ENCODE data around the gene GRM4. TPM values are rescaled to one million over a fixed set of nuclear protein-coding genes. Genes with fewer than 3 reads are reported as not detected.

The GRM4 gene
- total RNA-seq, 1 experiment from 2014 or later: 0.41 TPM

DNA sequence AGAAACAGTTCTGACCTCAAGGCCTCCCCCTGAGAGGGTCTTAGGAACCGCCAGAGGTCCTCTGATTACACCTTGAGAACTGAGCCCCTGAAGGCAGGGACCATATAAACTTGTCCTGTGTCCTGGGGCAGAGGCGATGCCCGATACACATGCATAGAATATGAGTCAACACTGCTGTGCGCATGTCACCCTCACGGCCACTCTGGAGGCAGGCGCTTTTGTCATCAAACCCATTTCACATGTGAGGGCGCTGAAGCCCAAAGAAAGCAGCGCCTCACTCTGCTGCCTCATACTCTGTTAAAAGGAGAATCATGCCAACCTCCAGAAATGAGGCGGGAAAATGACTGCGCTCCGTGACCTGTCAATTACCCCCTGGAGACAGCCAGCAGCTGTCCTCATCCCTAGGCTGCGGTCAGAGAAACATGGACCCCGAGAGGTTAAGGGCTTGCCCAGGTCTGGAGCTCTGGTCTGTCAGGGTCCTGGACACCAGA lies 158.3 kb downstream of the GRM4 start:
- intact Hi-C loops (cut with micrococcal nuclease; ENCODE audit: unreplicated experiment): no loop called here
- Histone ChIP-seq H3K4me3 (ENCODE audit: low read depth, low read length, poor library complexity, severe bottlenecking) (no peak overlapping the region), H3K36me3 (ENCODE audit: insufficient read depth, low read length, poor library complexity, severe bottlenecking) (no peaks in the 10 kb centered on the region), H3K27me3 (replicated peaks; ENCODE audit: insufficient read depth, low read depth, low read length, poor library complexity) (no peaks in the 10 kb centered on the region), H3K9me3 (ENCODE audit: low read depth, low read length, poor library complexity, severe bottlenecking) (no peaks in the 10 kb centered on the region), H3K4me1 (ENCODE audit: insufficient read depth, low read length, poor library complexity, severe bottlenecking) (no peaks in the 10 kb centered on the region), H3K27ac (ENCODE audit: low read depth, low read length, poor library complexity, severe bottlenecking) (no peak overlapping the region)
- no peak for TF ChIP-seq EZH2 (IDR thresholded peaks at IDR 0.05; ENCODE audit: borderline replicate concordance, low read depth, low read length, poor library complexity, severe bottlenecking)
- TF ChIP-seq, protein P1, sequence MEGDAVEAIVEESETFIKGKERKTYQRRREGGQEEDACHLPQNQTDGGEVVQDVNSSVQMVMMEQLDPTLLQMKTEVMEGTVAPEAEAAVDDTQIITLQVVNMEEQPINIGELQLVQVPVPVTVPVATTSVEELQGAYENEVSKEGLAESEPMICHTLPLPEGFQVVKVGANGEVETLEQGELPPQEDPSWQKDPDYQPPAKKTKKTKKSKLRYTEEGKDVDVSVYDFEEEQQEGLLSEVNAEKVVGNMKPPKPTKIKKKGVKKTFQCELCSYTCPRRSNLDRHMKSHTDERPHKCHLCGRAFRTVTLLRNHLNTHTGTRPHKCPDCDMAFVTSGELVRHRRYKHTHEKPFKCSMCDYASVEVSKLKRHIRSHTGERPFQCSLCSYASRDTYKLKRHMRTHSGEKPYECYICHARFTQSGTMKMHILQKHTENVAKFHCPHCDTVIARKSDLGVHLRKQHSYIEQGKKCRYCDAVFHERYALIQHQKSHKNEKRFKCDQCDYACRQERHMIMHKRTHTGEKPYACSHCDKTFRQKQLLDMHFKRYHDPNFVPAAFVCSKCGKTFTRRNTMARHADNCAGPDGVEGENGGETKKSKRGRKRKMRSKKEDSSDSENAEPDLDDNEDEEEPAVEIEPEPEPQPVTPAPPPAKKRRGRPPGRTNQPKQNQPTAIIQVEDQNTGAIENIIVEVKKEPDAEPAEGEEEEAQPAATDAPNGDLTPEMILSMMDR (conservative IDR thresholded peaks at IDR 0.05; ENCODE audit: low read depth, low read length): no peak
- BruUV-seq (replicated peaks): no TSS peak
- no peak for DNase-seq (ENCODE audit: low spot score)
- ChIA-PET POLR2A (ENCODE audit: low non-redundant PET) (no interaction called here), CTCF (no interaction called here)

- intact Hi-C loops (cut with micrococcal nuclease; ENCODE audit: unreplicated experiment): no loop called here
- H3K4me1 ChIP-seq (ENCODE audit: insufficient read depth, low read length, poor library complexity, severe bottlenecking): no peaks in the 10 kb centered on the region
- ChIA-PET CTCF (no interaction called here), POLR2A (ENCODE audit: low non-redundant PET) (no interaction called here)
- TF ChIP-seq EZH2 (IDR thresholded peaks at IDR 0.05; ENCODE audit: borderline replicate concordance, low read depth, low read length, poor library complexity, severe bottlenecking): no peak
- TF ChIP-seq, protein P1 (conservative IDR thresholded peaks at IDR 0.05; ENCODE audit: low read depth, low read length): no peak
- no TSS peak for BruUV-seq (replicated peaks)
- H3K4me3 ChIP-seq (ENCODE audit: low read depth, low read length, poor library complexity, severe bottlenecking): no peak overlapping the region
- H3K36me3 ChIP-seq (ENCODE audit: insufficient read depth, low read length, poor library complexity, severe bottlenecking): no peaks in the 10 kb centered on the region
- DNase-seq (ENCODE audit: low spot score): no peak
- H3K27ac ChIP-seq (ENCODE audit: low read depth, low read length, poor library complexity, severe bottlenecking): no peak overlapping the region
- H3K27me3 ChIP-seq (replicated peaks; ENCODE audit: insufficient read depth, low read depth, low read length, poor library complexity): no peaks in the 10 kb centered on the region
- H3K9me3 ChIP-seq (ENCODE audit: low read depth, low read length, poor library complexity, severe bottlenecking): no peaks in the 10 kb centered on the region
Observed at GRCh38 chr6:33985947-33986346, 159.9 kb downstream of the GRM4 start.

GRCh38 chr6:33985313-33985751 lies 160.6 kb downstream of the GRM4 start:
- intact Hi-C loops (cut with micrococcal nuclease; ENCODE audit: unreplicated experiment): no loop called here
- ChIA-PET POLR2A (ENCODE audit: low non-redundant PET) (no interaction called here), CTCF (no interaction called here)
- no peaks in the 10 kb centered on the region for H3K4me1 ChIP-seq (ENCODE audit: insufficient read depth, low read length, poor library complexity, severe bottlenecking)
- no peak overlapping the region for H3K27ac ChIP-seq (ENCODE audit: low read depth, low read length, poor library complexity, severe bottlenecking)
- no peaks in the 10 kb centered on the region for H3K36me3 ChIP-seq (ENCODE audit: insufficient read depth, low read length, poor library complexity, severe bottlenecking)
- DNase-seq (ENCODE audit: low spot score): no peak
- TF ChIP-seq, protein P1 (conservative IDR thresholded peaks at IDR 0.05; ENCODE audit: low read depth, low read length): no peak
- TF ChIP-seq EZH2 (IDR thresholded peaks at IDR 0.05; ENCODE audit: borderline replicate concordance, low read depth, low read length, poor library complexity, severe bottlenecking): no peak
- no peak overlapping the region for H3K4me3 ChIP-seq (ENCODE audit: low read depth, low read length, poor library complexity, severe bottlenecking)
- BruUV-seq (replicated peaks): no TSS peak
- no peaks in the 10 kb centered on the region for H3K9me3 ChIP-seq (ENCODE audit: low read depth, low read length, poor library complexity, severe bottlenecking)
- H3K27me3 ChIP-seq (replicated peaks; ENCODE audit: insufficient read depth, low read depth, low read length, poor library complexity): no peaks in the 10 kb centered on the region
